ENCODE data around the gene MREG.

The MREG gene

GRCh38 chr2:216006164-216006663 lies 7.1 kb downstream of the MREG start:
- TF ChIP-seq CTCF (conservative IDR thresholded peaks at IDR 0.05; ENCODE audit: low read depth), result no peak
- ChIA-PET CTCF (interaction anchor here (0.6 to 1.0 kb wide), 2 partner anchors 56 to 1112 kb away, joined by 4 to 6 read pairs; no protein-coding TSS in a partner anchor), POLR2A (ENCODE audit: low non-redundant PET) (no interaction called here)
- peak; percentile 83 for DNase-seq (ENCODE audit: low spot score)
- peak overlapping the region; percentile 85 for H3K27ac ChIP-seq

- DNase-seq (ENCODE audit: low spot score), result no peak
- no peak for TF ChIP-seq CTCF (conservative IDR thresholded peaks at IDR 0.05; ENCODE audit: low read depth)
- ChIA-PET CTCF (no interaction called here), POLR2A (ENCODE audit: low non-redundant PET) (no interaction called here)
- H3K27ac ChIP-seq, result no peak overlapping the region
Measured at GRCh38 chr2:216004697-216005283, 8.6 kb downstream of the MREG start.

GRCh38 chr2:216003876-216004696 lies 9.3 kb downstream of the MREG start:
- no peak overlapping the region for H3K27ac ChIP-seq
- POLR2A ChIA-PET (ENCODE audit: low non-redundant PET), result no interaction called here
- DNase-seq (ENCODE audit: low spot score), result no peak
- TF ChIP-seq CTCF (conservative IDR thresholded peaks at IDR 0.05; ENCODE audit: low read depth), result no peak
- CTCF ChIA-PET, result no interaction called here

- TF ChIP-seq CTCF (conservative IDR thresholded peaks at IDR 0.05; ENCODE audit: low read depth), result no peak
- CTCF ChIA-PET, result no interaction called here
- POLR2A ChIA-PET (ENCODE audit: low non-redundant PET), result no interaction called here
- DNase-seq (ENCODE audit: low spot score), result no peak
- no peak overlapping the region for H3K27ac ChIP-seq
Measured at GRCh38 chr2:216002693-216003092, 10.7 kb downstream of the MREG start.

- ChIA-PET POLR2A (ENCODE audit: low non-redundant PET) (no interaction called here), CTCF (no interaction called here)
- no peak for TF ChIP-seq CTCF (conservative IDR thresholded peaks at IDR 0.05; ENCODE audit: low read depth)
- H3K27ac ChIP-seq, result no peak overlapping the region
- no peak for DNase-seq (ENCODE audit: low spot score)
Measured at GRCh38 chr2:216002101-216002678, 11.2 kb downstream of the MREG start.

GRCh38 chr2:216001216-216002100 lies 11.9 kb downstream of the MREG start:
- CTCF ChIA-PET, result no interaction called here
- POLR2A ChIA-PET (ENCODE audit: low non-redundant PET), result no interaction called here
- TF ChIP-seq CTCF (conservative IDR thresholded peaks at IDR 0.05; ENCODE audit: low read depth), result no peak

More at GRCh38 chr2:216001216-216002100, 11.9 kb downstream of the MREG start:
- no peak overlapping the region for H3K27ac ChIP-seq
- no peak for DNase-seq (ENCODE audit: low spot score)
